ENCODE results near the gene ITSN1. TPM values are rescaled to one million over a fixed set of nuclear protein-coding genes. Genes with fewer than 3 reads are reported as not detected.
A peak's percentile ranks its signal among the peaks of the same experiment; 100 is the strongest.

Gene ITSN1
- total RNA-seq, 2 experiments from 2014 or later, result 2.2 to 2.6 TPM

- peaks cover 2% of the 10 kb centered on the region for H3K27me3 Mint-ChIP-seq (ENCODE audit: low read depth)
- CTCF ChIA-PET, result interaction anchor here (0.7 to 2.4 kb wide), 13 partner anchors 9 to 400 kb away, joined by 3 to 13 read pairs (median 4); no protein-coding TSS in a partner anchor
- peak overlapping the region; percentile 65 for H3K4me3 Mint-ChIP-seq
- intact Hi-C loops (cut with micrococcal nuclease), result no loop called here
- peak; percentile 94 for DNase-seq
- peaks cover 5% of the 10 kb centered on the region for H3K36me3 Mint-ChIP-seq (ENCODE audit: low read depth)
- H3K27ac Mint-ChIP-seq, result peak overlapping the region; percentile 97
- peaks cover 80% of the 10 kb centered on the region for H3K4me1 Mint-ChIP-seq (ENCODE audit: low read depth)
- H3K9me3 Mint-ChIP-seq, result peaks cover 10% of the 10 kb centered on the region
These were observed 306.0 kb downstream of the ITSN1 start for GRCh38 chr21:33948096-33948950.

GRCh38 chr21:33948951-33949444, 306.7 kb downstream of the ITSN1 start:
- peak overlapping the region; percentile 97 for H3K27ac Mint-ChIP-seq
- peaks cover 80% of the 10 kb centered on the region for H3K4me1 Mint-ChIP-seq (ENCODE audit: low read depth)
- intact Hi-C loops (cut with micrococcal nuclease), result no loop called here
- H3K9me3 Mint-ChIP-seq, result peaks cover 10% of the 10 kb centered on the region
- no peak for DNase-seq
- H3K36me3 Mint-ChIP-seq (ENCODE audit: low read depth), result peaks cover 5% of the 10 kb centered on the region
- CTCF ChIA-PET, result interaction anchor here (0.8 to 2.4 kb wide), 9 partner anchors 10 to 399 kb away, joined by 3 to 12 read pairs (median 3); no protein-coding TSS in a partner anchor
- peaks cover 2% of the 10 kb centered on the region for H3K27me3 Mint-ChIP-seq (ENCODE audit: low read depth)
- peak overlapping the region; percentile 65 for H3K4me3 Mint-ChIP-seq

Other genes starting within 250 kb of the ITSN1 start
- gene IFNGR2, start 239.1 kb upstream of the ITSN1 start, total RNA-seq, result 10 to 100 TPM; 16.3 to 17.5 TPM
- gene TMEM50B, start 162.5 kb upstream of the ITSN1 start, total RNA-seq, result 10 to 100 TPM; 17.8 to 18.2 TPM
- under 1 TPM; 0.17 TPM for gene DNAJC28, start 150.8 kb upstream of the ITSN1 start, total RNA-seq
- gene GART, start 100.4 kb upstream of the ITSN1 start, total RNA-seq, result 100 to 1,000 TPM; 234 to 237 TPM
- gene SON, start 99.5 kb upstream of the ITSN1 start, total RNA-seq, result 100 to 1,000 TPM; 269 to 273 TPM
- 10 to 100 TPM; 35.6 to 42.4 TPM for gene DONSON, start 53.8 kb upstream of the ITSN1 start, total RNA-seq
- gene CRYZL1, start 760 bp upstream of the ITSN1 start, total RNA-seq, result 10 to 100 TPM; 30.3 to 32.7 TPM

Measured in activated naive CD4-positive, alpha-beta T cell treated with anti-CD3 and anti-CD28 coated beads for 36 hours (primary cell).